Liver (tissue), 3 donors: ENCODE results near the gene TMBIM1.

ENCODE experiments used
- CTCF ChIP-seq: fragments of 150-350 bp; IDR thresholded peaks from 2 replicates; pipeline ENCODE4 v1.5.1; 2017; ENCODE audit warnings: improper control_type of control experiment, low read depth, low read length; ENCODE audit not compliant: missing input control
- EGR1 ChIP-seq, 2 donors: IDR thresholded peaks; 2 replicates each; pipeline ENCODE4 v1.6.1; 2016 to 2018; ENCODE audit warnings: antibody characterized with exemption in 2 of 2, low read depth in 2 of 2
- GABPA ChIP-seq, 2 donors: IDR thresholded peaks in 1 of 2; conservative IDR thresholded peaks in 1 of 2; 2 replicates each; pipeline ENCODE4 v1.6.1; 2016; ENCODE audit warnings: antibody characterized with exemption in 2 of 2, mild to moderate bottlenecking in 1 of 2, moderate library complexity in 1 of 2
- MAX ChIP-seq: IDR thresholded peaks from 2 replicates; pipeline ENCODE4 v1.6.1; 2016; ENCODE audit warnings: antibody characterized with exemption
- REST ChIP-seq: IDR thresholded peaks from 2 replicates; pipeline ENCODE4 v1.6.1; 2016; ENCODE audit warnings: antibody characterized with exemption, mild to moderate bottlenecking
- TAF1 ChIP-seq: conservative IDR thresholded peaks from 2 replicates; pipeline ENCODE4 v1.6.1; 2016; ENCODE audit warnings: antibody characterized with exemption, mild to moderate bottlenecking
- ZBTB33 ChIP-seq: IDR thresholded peaks from 2 replicates; pipeline ENCODE4 v1.6.1; 2016; ENCODE audit warnings: antibody characterized with exemption
- donor health status: healthy.
- donor health status: healthy.

- TF ChIP-seq CTCF (no peak), ZBTB33 (peak; percentile 90), TAF1 (no peak), GABPA (IDR thresholded peaks at IDR 0.05 in 1 of 2, conservative IDR thresholded peaks at IDR 0.05 in 1 of 2) (peak; percentile 75 to 94), EGR1 (IDR thresholded peaks at IDR 0.05; ENCODE audit: low read depth in 2 of 2) (peak; percentile 94 to 98), MAX (peak; percentile 93), REST (peak; percentile 76)
Measured at GRCh38 chr2:218269900-218270720, 22.2 kb downstream of the TMBIM1 start, which contains the start of the genes AAMP and PNKD.
